ENCODE results near the gene FAM72D.
"Not testable (repeated sequence)": the region's sequence is repeated elsewhere in the genome, so short reads cannot be mapped to it uniquely, and the experiment has no call there.

FAM72D gene

DNA sequence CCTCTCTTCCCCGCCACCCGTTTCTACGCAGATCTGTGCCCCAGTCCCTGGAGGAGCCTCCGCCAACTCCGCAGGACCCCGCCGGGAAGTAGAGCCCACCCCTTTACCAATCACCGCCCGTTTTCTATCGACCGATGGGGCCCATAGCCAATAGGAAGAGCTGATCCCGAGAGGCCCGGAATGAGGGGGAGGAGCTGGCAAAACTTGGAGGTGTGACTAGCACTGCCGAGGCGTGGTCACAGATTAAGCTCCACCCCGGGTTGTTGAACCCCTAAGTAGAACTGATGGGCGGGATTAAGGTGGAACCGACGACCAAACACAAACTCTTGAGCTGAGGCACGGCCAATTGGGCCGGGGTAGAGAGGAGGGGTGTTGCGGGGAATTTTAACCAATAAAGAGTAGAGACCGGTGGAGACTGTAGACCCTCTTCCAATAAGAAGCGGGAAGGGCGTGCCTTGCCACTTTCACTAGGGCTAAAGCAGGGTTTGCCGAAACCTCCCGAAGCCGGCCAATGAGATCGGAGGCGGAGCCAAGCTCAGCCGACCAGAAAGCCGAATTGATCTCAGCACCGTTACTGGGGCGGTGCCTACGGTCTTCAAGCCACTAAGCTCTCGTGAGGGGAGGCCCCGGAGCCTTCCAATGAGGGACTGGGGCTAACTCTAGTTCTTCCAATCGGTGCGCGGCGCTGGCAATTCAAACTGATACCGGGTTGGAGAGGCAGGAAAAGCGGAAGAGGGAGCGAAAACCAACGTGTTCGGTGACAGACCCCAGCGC, at the start of gene FAM72D, which contains the start of gene SRGAP2B:
Gene FAM72D, plus strand, starts transcription at position 691 of the 774 bp plus-strand sequence. CDS start 874 bp downstream, outside the sequence.
Gene SRGAP2B, minus strand, starts transcription at position 45 of the 774 bp plus-strand sequence. CDS start 2,427 bp downstream, outside the sequence.
- peak within 1 kb of the TSS; percentile 46 for H3K4me3 ChIP-seq (ENCODE audit: low read depth, low read length)

DNA sequence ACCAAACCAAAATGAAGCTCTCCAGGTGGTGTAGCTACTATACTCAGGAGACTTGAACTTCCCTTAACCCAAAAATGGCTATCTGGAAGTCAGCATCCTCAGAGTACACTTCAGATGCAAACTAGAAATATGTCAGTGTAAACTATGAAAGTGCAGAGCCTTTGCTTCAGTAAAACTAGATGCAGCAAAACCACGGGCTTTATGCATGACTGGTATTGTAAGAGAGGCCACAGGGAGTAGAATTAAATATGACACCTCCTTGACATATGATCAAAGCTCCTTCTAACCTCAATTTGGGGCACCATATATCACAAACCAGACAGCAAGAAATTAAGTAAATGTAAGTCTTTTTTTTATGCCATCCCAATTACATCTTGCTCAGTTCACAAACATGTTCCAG, 48.2 kb upstream of the FAM72D start:
- H3K4me3 ChIP-seq (ENCODE audit: low read depth, low read length), result not testable (repeated sequence)

DNA sequence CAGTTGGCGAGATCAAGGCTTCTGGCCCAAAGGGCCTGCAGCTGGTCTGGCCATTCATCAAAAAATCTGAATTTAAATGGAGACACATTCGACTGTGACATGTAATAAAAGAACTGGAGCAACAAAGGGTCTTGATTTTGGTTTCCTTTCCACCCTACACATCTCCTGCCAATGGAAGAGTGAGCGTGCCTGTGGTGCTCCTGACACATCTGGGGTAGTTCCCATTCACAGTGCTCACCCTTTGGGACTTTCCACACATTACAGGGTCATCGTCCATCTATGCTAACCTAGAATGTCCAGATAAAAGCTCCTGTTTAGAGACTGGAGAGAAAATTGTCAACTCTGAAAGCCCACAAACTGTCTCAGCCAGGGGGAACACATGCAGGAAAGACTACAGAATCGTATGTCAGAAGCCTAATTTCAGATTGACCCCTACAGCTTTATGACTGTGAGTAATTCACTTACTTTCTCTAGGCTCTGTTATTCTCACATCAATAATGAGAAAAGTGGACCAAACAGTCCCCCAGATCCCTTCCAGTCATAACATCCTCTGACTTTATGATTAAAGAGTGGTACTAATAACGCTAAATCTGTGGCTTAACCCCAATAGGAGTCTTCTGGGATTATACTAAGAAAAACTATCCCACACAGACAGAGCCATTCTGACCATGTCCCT, 47.5 kb upstream of the FAM72D start:
- H3K4me3 ChIP-seq (ENCODE audit: low read depth, low read length), result not testable (repeated sequence)

DNA sequence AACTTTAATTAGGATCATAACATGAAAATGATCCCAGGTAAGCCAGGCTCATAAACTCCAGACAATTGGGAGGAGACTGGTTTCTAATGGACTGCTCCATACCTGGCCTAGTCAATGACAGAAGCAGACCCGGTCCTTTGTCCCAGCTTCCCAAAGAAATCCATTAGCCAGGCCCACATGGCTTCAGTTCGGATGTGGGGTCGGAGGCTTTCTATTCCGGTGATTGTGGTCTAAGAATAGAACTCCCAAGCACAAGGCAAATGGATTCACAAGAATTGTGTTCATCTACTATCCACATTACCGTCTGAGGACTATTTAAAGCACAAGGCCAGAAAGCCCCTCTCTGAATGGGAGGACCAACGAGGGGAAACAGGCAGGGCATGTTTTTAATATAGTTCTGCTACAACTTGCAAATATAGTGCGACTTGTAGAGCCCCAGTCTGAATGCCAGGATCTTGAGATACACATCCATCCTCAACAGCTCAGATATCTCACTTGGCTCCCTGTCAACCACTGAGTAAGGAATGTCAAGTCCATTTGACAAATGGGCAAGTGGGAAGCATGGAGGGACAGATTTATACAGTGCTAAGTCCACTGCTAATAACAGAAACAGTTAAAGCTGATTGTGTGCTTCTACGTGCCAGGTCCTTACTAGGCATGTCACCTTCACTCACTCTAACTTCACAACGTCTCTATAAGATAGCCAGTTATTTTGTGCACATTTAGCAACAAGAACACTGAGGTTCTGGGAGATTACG, 43.6 kb upstream of the FAM72D start:
- H3K4me3 ChIP-seq (ENCODE audit: low read depth, low read length), result not testable (repeated sequence)

DNA sequence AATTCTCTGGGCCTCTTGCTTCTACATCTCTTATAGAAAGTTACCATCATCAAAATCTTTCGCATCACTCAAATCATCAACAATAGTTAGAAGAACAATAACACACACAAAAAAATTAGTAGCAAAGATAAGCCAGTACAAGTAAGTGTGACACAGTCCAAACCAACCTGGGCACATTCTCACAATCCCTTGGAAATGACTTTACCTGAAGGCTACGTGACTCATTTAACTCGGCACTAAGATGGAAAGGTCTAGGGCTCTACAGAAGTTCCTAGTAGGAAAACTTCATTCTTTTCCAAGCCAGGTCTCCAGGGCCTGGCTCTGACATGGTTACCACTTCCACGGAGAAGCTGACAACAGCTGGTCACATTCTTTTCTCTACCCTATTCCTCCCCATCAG, 42.3 kb upstream of the FAM72D start:
- not testable (repeated sequence) for H3K4me3 ChIP-seq (ENCODE audit: low read depth, low read length)

DNA sequence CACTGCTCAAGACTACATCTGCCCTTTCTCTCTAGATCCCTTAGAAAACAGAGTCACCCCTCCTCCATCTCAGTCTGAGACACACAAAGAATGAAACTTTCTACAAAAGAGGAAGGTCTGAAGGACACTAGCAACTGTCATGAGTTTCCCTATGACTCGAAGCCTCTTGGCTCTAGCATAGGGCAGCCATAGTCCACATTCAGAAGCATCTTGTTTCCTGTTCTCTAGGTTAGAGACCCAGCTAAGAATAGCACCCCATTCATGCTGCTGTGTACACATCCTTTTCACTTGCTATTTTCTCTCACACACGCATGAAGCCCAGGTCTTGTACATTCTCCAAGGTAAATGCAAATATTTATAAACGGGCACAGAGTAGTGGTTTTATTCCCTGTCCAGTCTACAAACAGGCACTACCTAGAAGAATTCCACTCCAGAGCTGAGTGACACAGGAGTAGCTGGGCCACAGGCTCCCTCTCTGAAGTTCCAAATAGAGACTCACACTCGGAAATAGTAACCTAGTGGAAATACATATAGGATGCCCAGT, 40.5 kb upstream of the FAM72D start:
- not testable (repeated sequence) for H3K4me3 ChIP-seq (ENCODE audit: low read depth, low read length)

DNA sequence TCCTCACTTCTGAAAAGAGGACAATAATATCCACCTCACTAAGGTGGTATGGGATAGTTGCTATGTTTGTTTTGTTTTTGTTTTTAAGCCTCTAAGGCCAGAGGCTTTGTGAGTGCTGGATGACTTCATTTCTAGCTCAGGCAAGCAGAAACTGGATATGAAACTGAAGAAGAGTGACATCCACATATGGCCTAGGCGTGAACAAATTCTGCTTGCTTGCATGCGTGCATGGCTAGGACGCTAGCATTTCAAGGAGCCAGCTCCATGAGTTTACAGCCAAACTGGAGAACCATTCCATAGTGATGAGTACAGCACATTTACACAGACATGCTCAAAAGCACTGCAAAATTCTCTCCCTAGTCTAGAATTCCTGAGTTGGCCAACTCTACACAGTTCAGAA, 37.6 kb upstream of the FAM72D start:
- H3K4me3 ChIP-seq (ENCODE audit: low read depth, low read length), result not testable (repeated sequence)

DNA sequence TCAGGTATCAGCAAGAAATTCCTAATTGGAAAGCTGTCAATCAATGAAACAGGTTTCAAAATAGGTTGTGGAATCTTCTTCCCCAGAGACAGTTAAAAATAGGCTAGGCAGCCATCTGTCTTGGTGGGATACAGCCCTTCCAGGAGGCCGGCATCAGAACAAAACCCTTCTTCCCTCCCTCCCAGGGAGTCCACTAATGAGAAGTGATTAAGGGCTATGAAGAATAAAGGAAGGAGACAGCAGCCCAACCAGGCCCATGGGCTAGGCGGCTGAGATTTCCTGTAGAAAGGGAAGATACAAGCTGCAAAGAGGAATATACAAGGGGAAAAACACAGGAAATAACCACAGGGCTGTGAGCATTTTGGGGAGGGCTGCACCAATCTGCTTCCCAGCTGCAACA, 32.5 kb upstream of the FAM72D start:
- H3K4me3 ChIP-seq (ENCODE audit: low read depth, low read length), result not testable (repeated sequence)

DNA sequence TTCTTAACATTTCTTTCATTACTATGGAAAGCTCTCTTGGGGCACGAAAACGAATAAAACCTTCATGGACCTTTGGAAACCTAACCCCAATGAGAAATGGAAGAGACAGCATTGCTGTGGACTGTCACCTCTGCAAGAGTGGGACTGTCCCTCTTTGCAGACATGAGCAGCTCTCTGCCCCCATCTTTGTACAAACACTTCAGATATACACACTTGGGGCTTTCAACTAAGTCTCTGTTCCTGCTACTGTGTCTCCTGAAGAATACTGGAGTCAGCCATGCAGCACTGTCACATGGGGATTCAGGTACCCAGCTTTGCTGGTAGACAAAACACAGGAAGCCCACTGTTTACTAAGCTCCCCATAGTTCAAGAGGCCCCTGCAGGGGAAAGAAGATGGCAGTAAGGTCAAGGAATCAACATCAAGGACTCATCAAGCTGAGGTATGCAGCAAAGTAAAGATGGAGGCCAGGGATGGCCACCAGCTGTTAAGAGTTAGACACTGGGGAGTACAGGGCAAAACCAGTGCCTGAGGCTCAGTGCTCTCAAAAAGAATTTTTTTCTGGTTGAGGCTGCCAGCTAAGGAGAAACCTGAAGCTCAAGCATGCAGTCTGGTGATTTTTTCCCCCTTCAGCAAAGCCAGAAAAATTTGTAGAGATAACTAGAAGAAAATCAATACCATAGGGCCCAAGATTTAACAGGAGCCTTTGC, 31.7 kb upstream of the FAM72D start:
- H3K4me3 ChIP-seq (ENCODE audit: low read depth, low read length), result not testable (repeated sequence)

DNA sequence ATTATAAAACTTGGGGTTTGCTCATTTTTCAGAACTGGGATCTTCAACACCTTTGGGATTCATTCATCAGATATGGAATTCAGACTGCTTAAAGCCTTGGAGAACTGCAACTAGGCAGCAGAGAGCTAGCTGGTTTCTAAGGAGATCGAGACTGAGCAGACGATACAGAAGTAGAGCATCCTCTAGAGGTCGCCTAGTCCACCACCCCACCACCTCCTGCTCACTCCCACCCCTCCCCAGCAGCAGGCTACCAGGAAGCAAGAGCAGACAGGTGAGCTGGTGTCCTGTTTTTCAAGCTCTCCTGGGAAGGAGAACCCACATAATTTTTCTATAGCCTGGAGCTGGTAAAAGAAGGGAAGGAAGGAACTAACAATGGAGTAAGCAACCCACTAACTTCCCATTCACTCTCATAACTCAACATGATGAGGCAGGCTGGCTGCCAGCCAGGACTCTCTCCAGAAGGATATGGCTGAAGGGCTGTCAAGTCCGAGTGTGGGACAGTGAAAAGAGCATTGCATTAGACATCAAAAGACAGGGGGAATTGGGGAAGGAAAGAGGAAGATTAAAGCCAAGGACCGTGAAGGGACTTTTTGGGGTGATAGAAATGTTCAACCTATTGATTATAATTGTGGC, 30.5 kb upstream of the FAM72D start:
- H3K4me3 ChIP-seq (ENCODE audit: low read depth, low read length), result not testable (repeated sequence)

DNA sequence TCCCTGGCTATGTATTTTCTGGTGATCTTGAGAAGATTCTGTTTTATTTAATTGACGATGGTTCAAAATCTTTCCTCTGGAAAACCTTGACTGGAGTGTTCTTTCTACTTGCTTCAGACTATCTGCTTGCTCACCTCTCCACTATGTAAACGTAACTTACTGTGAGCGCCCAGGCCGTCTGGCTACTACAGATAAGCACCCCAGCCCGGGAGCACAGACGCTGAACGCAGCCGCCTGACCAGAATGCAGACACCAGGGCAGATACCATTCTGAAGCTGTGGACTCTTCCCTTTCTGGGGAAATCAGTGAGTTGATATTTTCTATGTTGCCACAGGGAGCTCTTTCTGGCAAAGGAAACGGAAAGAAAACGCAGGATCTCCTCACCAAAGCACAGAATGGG, 29.3 kb upstream of the FAM72D start:
- not testable (repeated sequence) for H3K4me3 ChIP-seq (ENCODE audit: low read depth, low read length)

DNA sequence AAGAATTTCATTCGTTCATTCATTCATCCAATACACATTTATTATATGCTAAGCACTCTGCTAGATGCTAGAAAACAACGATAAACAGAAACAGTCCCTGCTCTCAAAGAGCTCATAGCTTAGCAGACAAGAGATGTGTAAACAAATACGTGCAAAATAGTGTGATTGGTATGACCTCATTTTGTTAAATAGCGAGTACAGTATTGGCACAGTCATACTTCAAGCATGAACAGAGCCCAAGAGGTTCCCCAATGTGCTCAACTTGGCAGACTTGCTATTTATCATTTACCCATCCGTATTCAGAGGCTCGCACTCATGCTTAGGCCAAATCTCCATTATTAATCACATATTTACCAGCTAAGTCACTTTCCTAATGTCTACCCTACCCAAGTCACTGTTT, 24.2 kb upstream of the FAM72D start:
- not testable (repeated sequence) for H3K4me3 ChIP-seq (ENCODE audit: low read depth, low read length)

DNA sequence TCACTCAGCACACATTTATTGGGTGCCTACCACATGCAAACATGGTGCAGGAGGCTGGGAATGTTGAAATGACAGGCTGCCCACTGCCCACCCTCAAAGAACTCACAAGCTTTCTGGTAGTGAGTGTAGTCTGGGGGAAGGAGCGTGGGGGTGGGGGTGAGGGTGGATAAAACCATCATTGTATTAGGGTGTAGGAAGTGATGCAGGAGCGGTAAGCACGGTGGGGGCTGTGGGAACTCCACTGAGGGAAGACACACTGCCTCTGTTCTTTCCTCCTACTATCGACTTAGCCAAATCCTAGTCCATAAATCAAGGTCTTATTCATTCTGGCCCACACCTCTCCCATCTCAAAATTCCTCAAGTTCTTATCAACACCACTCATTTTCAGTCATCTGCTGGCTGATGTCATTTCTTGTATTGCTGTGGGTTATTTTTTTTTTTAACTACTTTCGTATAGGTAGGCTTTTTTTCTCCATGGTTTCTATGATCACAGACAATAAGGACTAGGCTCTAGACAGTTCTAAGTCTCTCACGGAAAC, 21.7 kb upstream of the FAM72D start:
- not testable (repeated sequence) for H3K4me3 ChIP-seq (ENCODE audit: low read depth, low read length)

DNA sequence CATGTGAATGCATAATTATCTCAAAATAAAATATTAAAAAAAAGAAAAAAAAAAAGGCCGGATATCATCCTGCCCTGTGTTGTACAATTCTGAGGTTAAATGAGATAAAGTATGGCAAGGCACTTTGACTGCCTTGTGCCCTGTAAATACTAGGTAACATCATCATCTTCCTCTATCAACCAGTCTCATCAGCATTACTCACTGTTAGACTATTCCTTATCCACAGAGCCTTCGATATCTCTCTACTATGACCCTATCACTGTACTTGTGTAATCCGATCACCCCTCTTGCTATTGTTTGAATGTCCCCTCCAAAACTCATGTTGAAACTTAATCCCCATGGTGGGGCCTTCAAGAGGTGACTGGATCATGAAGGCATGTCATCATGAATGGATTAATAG, 18.9 kb upstream of the FAM72D start:
- H3K4me3 ChIP-seq (ENCODE audit: low read depth, low read length), result not testable (repeated sequence)

DNA sequence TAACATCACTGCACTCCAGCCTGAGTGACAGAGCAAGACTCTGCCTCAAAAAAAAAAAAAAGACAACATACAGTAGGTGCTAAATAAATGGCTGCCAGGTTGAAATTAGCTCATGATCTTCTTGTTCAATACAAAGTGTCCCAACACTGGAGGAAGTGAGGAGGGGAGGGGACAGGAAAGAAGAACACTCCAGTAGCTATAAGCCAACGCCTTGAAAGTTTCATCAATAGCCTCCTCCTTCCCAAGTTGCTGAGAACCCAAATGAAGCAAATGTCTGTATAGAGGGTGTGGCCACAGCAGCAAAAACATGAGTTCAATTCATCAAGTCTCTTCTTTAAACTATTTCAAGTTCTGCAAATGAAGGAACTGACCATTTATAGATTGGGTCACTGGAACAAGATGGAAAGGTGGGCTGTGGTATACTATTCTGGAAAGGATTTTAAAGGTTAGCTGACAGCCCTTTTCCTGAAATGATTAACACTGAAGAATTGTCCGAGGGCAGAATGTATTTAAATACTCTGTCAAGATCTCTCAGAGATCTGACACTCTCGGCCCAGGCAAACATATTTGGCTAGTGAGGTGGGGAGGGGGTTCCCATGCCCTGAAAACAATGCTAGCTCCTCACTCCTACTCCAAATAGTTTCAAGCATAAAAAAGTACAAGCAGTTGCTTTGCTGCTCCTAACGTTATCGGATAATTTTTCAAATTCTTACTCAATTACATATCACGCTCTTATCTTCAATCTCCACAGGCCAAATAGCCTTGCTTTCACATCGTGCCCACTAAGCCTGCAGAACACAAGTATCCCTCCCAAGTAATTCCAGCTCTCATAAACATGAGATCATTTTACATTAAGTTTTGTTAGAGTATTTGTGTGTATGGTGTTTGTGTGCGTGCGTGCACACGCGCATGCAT, 17.6 kb upstream of the FAM72D start:
- not testable (repeated sequence) for H3K4me3 ChIP-seq (ENCODE audit: low read depth, low read length)

DNA sequence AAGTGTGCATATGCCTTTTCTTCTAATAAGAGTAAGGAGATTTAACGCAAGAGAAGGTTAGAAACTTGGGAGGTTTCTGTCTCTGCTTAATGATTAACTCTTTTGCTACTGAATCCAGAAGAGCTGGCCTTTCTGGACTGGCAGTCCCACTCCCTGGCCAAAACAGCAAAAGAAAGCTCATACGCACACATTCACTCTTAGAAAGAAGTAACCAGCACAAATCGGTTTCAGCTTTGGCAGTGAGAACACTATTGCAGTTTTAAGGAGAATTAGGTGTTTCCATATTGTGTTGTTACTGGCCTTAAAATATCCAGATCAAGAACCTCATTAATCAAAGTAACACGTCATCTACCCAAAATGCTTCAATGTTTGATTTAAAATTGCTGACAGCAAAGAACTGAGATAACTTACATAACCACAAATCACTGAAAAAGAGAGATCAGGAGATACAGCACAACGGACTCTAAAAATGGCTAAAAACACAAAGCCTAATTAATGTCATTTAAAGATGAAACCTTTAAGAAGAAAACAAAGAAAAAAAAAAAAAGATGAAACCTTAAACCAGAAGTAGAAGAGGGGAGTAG, 16.9 kb upstream of the FAM72D start:
- not testable (repeated sequence) for H3K4me3 ChIP-seq (ENCODE audit: low read depth, low read length)

DNA sequence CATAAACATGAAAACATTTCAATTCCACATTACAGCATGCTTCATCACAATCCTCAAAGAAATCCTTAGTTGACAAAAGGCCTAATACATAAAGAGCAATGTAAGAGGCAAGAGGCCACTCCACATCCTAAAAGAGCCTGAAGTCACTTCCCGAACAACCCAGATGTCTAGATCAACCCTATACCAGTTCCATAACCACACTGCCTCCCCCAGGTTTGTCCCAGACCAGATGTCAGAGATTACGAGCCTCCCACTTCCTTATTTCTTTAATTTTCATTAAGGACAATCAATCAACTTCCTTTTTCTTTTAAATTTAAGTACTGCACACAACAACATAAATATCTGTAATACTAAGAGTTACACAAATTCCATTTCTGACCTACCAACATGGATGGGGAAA, 16.0 kb upstream of the FAM72D start:
- not testable (repeated sequence) for H3K4me3 ChIP-seq (ENCODE audit: low read depth, low read length)

DNA sequence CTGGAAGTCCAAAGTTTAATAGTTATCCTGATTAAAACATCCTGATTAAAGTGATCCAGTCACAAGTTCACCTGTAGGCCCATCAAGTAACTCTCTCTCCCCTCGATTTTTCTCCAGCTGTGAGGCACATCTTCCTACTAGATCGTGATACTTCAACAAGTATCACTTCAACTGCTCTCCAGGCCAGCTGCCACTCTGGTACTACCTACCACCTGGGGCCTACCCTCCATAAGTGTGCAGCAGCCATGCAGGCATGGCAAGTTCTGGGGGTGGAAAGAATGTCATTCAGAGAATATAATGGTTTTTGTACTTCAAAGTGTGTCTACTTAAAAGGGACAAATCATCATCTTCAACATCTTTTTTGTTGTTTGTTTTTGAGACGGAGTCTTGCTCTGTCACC, 15.6 kb upstream of the FAM72D start:
- H3K4me3 ChIP-seq (ENCODE audit: low read depth, low read length), result not testable (repeated sequence)
